GM06990 (cell line): ENCODE measurements around the gene SYT7.

Experiments
- DNase-seq: peaks from one replicate; pipeline ENCODE4 v3.0.0-alpha.2; 2011; ENCODE audit not compliant: insufficient read length; ENCODE audit errors: extremely low read depth
- H3K27me3 ChIP-seq: replicated peaks from 2 replicates; pipeline ENCODE4 v1.6.0; 2011; ENCODE audit warnings: low read length; ENCODE audit not compliant: control insufficient read depth, insufficient read depth
- H3K36me3 ChIP-seq: 2 replicates; pipeline ENCODE4 v1.5.1; 2011; ENCODE audit warnings: low read length; ENCODE audit not compliant: control insufficient read depth, insufficient read depth
- H3K4me3 ChIP-seq: replicated peaks from 2 replicates; pipeline ENCODE4 v1.5.1; 2011; ENCODE audit warnings: low read depth, mild to moderate bottlenecking, control low read depth, low read length
- TF ChIP-seq, protein P1 (sequence below): IDR thresholded peaks from 2 replicates; pipeline ENCODE4 v1.5.1; 2011; ENCODE audit warnings: low read length, control low read depth, mild to moderate bottlenecking, inconsistent platforms; ENCODE audit not compliant: insufficient read depth, poor library complexity, severe bottlenecking

SYT7 gene

DNA sequence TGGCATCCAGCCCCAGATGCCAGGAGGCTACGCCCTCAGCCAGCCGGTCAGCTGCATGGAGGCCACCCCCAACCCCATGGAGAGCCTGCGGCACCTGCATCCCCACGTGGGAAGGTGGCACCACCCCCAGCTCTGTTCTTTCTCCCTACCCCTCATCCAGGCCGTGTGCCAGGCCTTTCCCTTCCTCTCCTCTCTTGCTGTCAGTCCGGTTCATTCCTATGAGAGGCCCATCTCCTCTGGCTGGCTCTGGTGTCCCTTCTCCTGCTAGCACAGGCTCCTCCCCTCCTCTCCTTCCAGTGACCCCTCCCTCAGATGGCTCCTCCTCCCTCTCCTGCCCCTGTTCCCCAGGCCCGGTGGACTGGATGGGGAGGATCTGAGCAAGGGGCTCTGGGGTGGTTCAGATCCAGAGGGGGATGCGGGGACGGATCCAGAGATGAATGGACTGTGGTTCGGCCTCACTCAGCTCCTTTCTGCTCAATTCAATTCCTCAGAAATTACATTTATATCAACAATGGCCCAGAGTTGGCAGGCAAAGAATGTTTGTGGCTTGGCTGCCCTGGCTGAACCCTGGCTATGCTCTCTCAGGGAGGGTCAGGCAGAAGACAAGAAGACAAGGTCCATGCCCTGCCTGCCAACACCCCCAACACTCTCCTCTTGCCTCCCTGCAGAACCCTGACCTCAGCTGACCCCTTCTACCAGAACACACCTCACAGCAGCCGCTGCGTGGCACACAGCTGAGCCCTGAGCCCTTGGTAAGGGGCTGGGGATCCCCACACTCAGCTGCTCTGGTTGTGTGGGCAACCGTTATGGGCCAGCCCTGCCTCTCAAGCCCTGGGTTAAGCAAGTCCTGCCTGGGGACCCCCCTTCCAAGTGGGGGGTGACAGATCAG lies 90.8 kb downstream of the SYT7 start:
- Histone ChIP-seq H3K36me3 (no peaks in the 10 kb centered on the region), H3K27me3 (no peaks in the 10 kb centered on the region), H3K4me3 (no peak overlapping the region)
- TF ChIP-seq, protein P1, sequence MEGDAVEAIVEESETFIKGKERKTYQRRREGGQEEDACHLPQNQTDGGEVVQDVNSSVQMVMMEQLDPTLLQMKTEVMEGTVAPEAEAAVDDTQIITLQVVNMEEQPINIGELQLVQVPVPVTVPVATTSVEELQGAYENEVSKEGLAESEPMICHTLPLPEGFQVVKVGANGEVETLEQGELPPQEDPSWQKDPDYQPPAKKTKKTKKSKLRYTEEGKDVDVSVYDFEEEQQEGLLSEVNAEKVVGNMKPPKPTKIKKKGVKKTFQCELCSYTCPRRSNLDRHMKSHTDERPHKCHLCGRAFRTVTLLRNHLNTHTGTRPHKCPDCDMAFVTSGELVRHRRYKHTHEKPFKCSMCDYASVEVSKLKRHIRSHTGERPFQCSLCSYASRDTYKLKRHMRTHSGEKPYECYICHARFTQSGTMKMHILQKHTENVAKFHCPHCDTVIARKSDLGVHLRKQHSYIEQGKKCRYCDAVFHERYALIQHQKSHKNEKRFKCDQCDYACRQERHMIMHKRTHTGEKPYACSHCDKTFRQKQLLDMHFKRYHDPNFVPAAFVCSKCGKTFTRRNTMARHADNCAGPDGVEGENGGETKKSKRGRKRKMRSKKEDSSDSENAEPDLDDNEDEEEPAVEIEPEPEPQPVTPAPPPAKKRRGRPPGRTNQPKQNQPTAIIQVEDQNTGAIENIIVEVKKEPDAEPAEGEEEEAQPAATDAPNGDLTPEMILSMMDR = no peak
- DNase-seq = no peak

DNA sequence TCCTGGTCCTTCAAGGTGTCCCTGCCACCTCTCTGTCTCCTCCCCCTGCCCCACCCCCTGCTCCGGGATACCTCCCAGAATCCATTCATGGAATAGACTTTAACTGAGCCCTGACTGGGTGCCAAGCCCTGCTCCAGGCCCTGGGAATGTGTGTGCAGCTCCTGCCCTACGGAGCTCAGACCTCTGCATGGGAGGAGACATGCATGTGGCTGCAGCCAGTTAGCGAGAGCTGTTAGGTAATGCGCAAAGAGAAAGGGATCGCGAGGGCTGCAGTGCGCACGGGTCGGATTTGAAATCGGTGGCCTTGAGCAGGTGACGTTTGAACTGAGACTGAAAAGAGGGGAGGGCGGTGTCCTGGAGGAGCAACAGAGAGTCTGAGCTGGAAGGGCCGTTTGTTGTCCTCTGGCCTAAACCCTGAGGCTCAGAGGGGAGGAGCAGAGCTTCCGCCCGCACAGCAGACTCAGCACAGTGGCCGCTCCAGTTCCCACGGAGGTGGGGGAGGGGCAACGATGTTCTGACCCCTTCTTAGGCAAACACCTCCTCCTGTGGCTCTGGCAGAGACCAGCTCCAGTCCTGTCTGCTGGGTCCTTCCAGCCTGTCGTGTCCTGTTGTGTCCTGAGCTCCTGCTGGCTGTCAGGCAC lies 92.1 kb downstream of the SYT7 start:
- H3K4me3 ChIP-seq = no peak overlapping the region
- no peaks in the 10 kb centered on the region for H3K36me3 ChIP-seq
- TF ChIP-seq, protein P1 = no peak
- DNase-seq = no peak
- no peaks in the 10 kb centered on the region for H3K27me3 ChIP-seq

DNA sequence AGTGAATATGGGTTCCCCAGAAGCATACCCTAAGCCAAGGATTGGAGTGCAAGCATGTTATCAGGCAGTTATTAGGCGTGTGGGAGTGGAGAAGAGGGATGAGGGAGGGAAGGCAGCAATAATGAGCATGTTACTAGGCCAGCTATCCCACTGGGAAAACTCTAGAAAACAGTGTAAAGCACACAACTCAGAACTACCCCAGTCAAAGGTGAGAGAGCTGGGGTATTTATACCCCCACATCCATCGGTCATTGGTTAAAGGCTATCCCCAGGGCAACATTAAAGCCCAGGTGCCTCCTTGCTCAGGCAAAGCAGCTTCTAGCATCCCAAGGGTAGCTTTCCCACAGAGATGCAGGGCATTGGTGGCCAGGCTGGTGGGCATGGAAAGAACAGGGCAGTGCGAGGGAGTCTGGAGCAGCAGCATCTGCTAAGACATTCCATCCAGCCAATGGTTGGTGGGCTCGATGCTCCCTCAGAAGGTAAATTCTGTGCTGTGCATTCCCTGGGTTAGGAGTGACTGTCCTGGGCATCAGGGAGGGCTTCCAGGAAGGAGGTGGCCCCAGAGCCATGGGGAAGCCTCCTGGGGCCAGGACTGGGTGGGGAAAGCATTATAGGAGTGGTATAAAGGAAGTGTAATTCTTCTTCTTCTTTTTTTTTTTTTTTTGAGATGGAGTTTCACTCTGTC lies 93.4 kb downstream of the SYT7 start:
- TF ChIP-seq, protein P1 = no peak
- DNase-seq = no peak
- H3K27me3 ChIP-seq = no peaks in the 10 kb centered on the region
- H3K4me3 ChIP-seq = no peak overlapping the region
- H3K36me3 ChIP-seq = no peaks in the 10 kb centered on the region

DNA sequence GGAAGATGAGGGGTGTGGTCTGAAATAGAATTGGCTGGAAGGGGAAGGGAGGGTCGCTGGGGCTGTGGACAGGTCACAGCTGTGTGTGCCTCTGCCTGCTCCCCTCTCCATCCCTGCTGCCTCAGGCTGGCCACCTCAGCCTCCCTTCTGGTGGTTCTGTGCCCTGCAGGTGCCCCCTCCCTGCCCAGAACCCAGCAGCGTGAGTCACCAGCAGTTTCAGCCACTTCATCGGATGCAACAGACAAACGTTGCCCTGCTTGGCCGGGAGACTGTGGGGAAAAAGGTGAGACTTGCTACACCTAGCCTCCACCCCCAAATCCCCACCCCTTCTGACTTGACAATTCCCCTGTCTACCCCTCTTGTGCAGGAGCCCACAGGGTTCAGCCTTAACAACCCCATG lies 94.1 kb downstream of the SYT7 start:
- DNase-seq = no peak
- TF ChIP-seq, protein P1 = no peak
- no peaks in the 10 kb centered on the region for H3K36me3 ChIP-seq
- no peaks in the 10 kb centered on the region for H3K27me3 ChIP-seq
- no peak overlapping the region for H3K4me3 ChIP-seq

DNA sequence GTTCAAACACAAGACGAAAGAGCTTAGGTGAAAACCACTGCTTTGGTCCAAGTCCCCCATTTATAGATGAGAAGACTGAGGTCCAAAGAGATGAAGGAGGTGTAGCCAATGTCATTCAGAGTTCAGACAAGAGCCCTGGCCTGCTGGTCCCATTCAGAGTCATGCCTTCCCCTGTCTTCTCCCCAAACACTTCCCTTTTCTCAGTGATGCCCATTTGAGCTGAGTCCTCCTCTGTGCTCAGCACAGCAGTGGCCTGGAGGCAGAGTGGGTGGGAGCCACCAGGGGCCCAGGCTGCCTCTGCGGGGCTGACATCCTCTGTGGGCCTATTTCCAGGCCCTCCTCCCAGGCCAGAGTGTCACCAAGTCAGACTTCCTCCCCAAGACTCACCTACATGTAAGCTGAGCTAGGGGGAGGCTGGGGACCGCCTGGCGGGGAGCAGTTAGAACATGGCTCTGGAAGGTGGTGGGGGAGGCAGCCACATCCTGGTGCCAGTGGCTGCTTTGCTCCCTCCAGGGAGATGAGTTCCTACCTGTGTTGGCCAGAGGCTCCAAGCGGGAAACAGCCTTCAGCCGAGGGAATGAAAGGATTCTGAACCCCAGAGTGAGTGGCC lies 94.8 kb downstream of the SYT7 start:
- DNase-seq = no peak
- Histone ChIP-seq H3K36me3 (no peaks in the 10 kb centered on the region), H3K27me3 (no peaks in the 10 kb centered on the region), H3K4me3 (no peak overlapping the region)
- TF ChIP-seq, protein P1 = no peak
